Suprapubic skin (tissue), 4 donors: ENCODE results near the gene RALGAPA2. TPM values are rescaled to one million over a fixed set of nuclear protein-coding genes. Genes with fewer than 3 reads are reported as not detected.

Experiments
- DNase-seq, 2 donors: peaks; one replicate each; pipeline ENCODE4 v3.0.0-alpha.2; 2019; ENCODE audit warnings: low spot score in 2 of 2
- H3K27ac ChIP-seq: fragments of 200-600 bp; sonication (generic); one replicate; pipeline ENCODE4 v1.5.1; 2019
- H3K27me3 ChIP-seq: fragments of 200-600 bp; sonication (generic); one replicate; pipeline ENCODE4 v1.5.1; 2019
- H3K36me3 ChIP-seq: fragments of 200-600 bp; sonication (generic); one replicate; pipeline ENCODE4 v1.5.1; 2019
- H3K4me1 ChIP-seq: fragments of 200-600 bp; sonication (generic); one replicate; pipeline ENCODE4 v1.5.1; 2019
- H3K4me3 ChIP-seq: fragments of 200-600 bp; sonication (generic); one replicate; pipeline ENCODE4 v1.5.1; 2019; ENCODE audit warnings: mild to moderate bottlenecking
- H3K9me3 ChIP-seq: fragments of 200-600 bp; sonication (generic); one replicate; pipeline ENCODE4 v1.5.1; 2019
- CTCF ChIP-seq, 2 donors: fragments of 200-600 bp in 1 of 2; fragments of 450-650 bp in 1 of 2; sonication (generic) in 1 of 2; IDR thresholded peaks; one replicate each; pipeline ENCODE4 v1.5.1; 2016 to 2019; ENCODE audit warnings: antibody characterized with exemption in 2 of 2, mild to moderate bottlenecking in 1 of 2, moderate library complexity in 1 of 2
- EP300 ChIP-seq: sonication (generic); formaldehyde crosslinking; IDR thresholded peaks from one replicate; pipeline ENCODE4 v1.6.1; 2017; ENCODE audit warnings: antibody characterized with exemption
- POLR2A ChIP-seq, 2 donors: fragments of 450-650 bp; IDR thresholded peaks; one replicate each; pipeline ENCODE4 v1.6.1; 2017; ENCODE audit warnings: antibody characterized with exemption in 2 of 2, mild to moderate bottlenecking in 2 of 2, moderate library complexity in 2 of 2
- POLR2AphosphoS5 ChIP-seq, 3 donors: sonication (generic); formaldehyde crosslinking; IDR thresholded peaks; one replicate each; pipeline ENCODE4 v1.6.1; 2017; ENCODE audit warnings: antibody characterized with exemption in 3 of 3
- WGBS: methylation state at CpG from one replicate; pipeline ENCODE4 v1.1.5; 2018; 5-methylcytosine and 5-hydroxymethylcytosine counted together
- total RNA-seq, 4 donors: library from RNA; depleted of rRNA; stranded (reverse); fragments of >200 nt; gene quantifications; one replicate each; pipeline ENCODE4 v1.1.0, GENCODE V29; 2016

Gene RALGAPA2
- total RNA-seq, 4 donors from 2014 or later, result 51.9 to 97.8 (median 72.0) TPM

GRCh38 chr20:20641783-20642182, 70.7 kb downstream of the RALGAPA2 start:
- H3K4me1 ChIP-seq, result no peaks in the 10 kb centered on the region
- WGBS, result 92% methylated on average over 2 of the region's 2 CpGs
- TF ChIP-seq CTCF (IDR thresholded peaks at IDR 0.05) (no peak), EP300 (no peak)
- DNase-seq, result no peak
- H3K4me3 ChIP-seq, result no peak overlapping the region
- no peaks in the 10 kb centered on the region for H3K27me3 ChIP-seq
- H3K36me3 ChIP-seq, result peaks cover 12% of the 10 kb centered on the region
- no peaks in the 10 kb centered on the region for H3K9me3 ChIP-seq
- no peak overlapping the region for H3K27ac ChIP-seq

GRCh38 chr20:20638878-20639277, 73.6 kb downstream of the RALGAPA2 start:
- Histone ChIP-seq H3K36me3 (peaks cover 23% of the 10 kb centered on the region), H3K4me3 (no peak overlapping the region), H3K27me3 (no peaks in the 10 kb centered on the region), H3K27ac (no peak overlapping the region), H3K9me3 (no peaks in the 10 kb centered on the region), H3K4me1 (no peaks in the 10 kb centered on the region)
- DNase-seq, result no peak
- no peak for TF ChIP-seq POLR2A (IDR thresholded peaks at IDR 0.05)
- TF ChIP-seq CTCF (IDR thresholded peaks at IDR 0.05), result no peak
- TF ChIP-seq EP300, result no peak
- no peak for TF ChIP-seq POLR2AphosphoS5 (IDR thresholded peaks at IDR 0.05)
- 72% methylated on average over 2 of the region's 2 CpGs for WGBS

- no peaks in the 10 kb centered on the region for H3K4me1 ChIP-seq
- no peak overlapping the region for H3K27ac ChIP-seq
- H3K36me3 ChIP-seq, result peaks cover 23% of the 10 kb centered on the region
- WGBS, result 89% methylated on average over 7 of the region's 7 CpGs
- TF ChIP-seq EP300 (no peak), POLR2AphosphoS5 (IDR thresholded peaks at IDR 0.05) (no peak), POLR2A (IDR thresholded peaks at IDR 0.05) (no peak), CTCF (IDR thresholded peaks at IDR 0.05) (no peak)
- no peak for DNase-seq
- no peaks in the 10 kb centered on the region for H3K27me3 ChIP-seq
- H3K4me3 ChIP-seq, result no peak overlapping the region
- no peaks in the 10 kb centered on the region for H3K9me3 ChIP-seq
Measured at GRCh38 chr20:20637998-20638725, 74.3 kb downstream of the RALGAPA2 start.

GRCh38 chr20:20635006-20635405, 77.4 kb downstream of the RALGAPA2 start:
- 100% methylated on average over 1 of the region's 2 CpGs for WGBS
- no peaks in the 10 kb centered on the region for H3K9me3 ChIP-seq
- H3K4me1 ChIP-seq, result no peaks in the 10 kb centered on the region
- H3K27ac ChIP-seq, result no peak overlapping the region
- no peaks in the 10 kb centered on the region for H3K27me3 ChIP-seq
- no peak overlapping the region for H3K4me3 ChIP-seq
- H3K36me3 ChIP-seq, result peaks cover 27% of the 10 kb centered on the region
- no peak for TF ChIP-seq CTCF (IDR thresholded peaks at IDR 0.05)
- no peak for TF ChIP-seq EP300
- no peak for TF ChIP-seq POLR2A (IDR thresholded peaks at IDR 0.05)
- no peak for TF ChIP-seq POLR2AphosphoS5 (IDR thresholded peaks at IDR 0.05)
- DNase-seq, result no peak

GRCh38 chr20:20632644-20633043, 79.8 kb downstream of the RALGAPA2 start:
- WGBS, result 95% methylated on average over 2 of the region's 2 CpGs
- H3K27me3 ChIP-seq, result no peaks in the 10 kb centered on the region
- no peaks in the 10 kb centered on the region for H3K9me3 ChIP-seq
- DNase-seq, result no peak
- H3K4me1 ChIP-seq, result no peaks in the 10 kb centered on the region
- H3K4me3 ChIP-seq, result no peak overlapping the region
- H3K36me3 ChIP-seq, result peaks cover 38% of the 10 kb centered on the region
- no peak overlapping the region for H3K27ac ChIP-seq
- TF ChIP-seq EP300, result no peak
- no peak for TF ChIP-seq CTCF (IDR thresholded peaks at IDR 0.05)
- no peak for TF ChIP-seq POLR2A (IDR thresholded peaks at IDR 0.05)
